ENCODE measurements around the gene SFXN5.

DNA sequence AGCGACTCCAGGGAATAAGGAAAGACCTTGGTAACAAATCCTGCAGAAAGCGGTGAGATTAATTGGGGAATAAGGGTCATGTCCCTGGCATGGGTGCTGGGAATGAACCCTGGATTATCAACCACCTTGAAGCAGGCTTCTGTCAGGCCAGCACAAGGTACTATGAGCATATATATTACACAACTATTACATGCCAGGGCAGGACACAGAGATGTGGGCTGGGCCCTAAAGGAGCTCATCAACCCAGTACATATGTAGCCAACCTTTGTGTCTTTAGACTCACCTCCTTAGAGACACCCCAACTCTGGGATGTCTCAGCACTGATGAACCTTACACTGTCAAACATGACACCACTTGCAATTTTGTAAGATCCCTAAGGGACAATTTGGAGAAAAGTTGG is 3.4 kb downstream of the SFXN5 start:
- TF ChIP-seq POLR2A (IDR thresholded peaks at IDR 0.05) = no peak
- TF ChIP-seq, protein P1, sequence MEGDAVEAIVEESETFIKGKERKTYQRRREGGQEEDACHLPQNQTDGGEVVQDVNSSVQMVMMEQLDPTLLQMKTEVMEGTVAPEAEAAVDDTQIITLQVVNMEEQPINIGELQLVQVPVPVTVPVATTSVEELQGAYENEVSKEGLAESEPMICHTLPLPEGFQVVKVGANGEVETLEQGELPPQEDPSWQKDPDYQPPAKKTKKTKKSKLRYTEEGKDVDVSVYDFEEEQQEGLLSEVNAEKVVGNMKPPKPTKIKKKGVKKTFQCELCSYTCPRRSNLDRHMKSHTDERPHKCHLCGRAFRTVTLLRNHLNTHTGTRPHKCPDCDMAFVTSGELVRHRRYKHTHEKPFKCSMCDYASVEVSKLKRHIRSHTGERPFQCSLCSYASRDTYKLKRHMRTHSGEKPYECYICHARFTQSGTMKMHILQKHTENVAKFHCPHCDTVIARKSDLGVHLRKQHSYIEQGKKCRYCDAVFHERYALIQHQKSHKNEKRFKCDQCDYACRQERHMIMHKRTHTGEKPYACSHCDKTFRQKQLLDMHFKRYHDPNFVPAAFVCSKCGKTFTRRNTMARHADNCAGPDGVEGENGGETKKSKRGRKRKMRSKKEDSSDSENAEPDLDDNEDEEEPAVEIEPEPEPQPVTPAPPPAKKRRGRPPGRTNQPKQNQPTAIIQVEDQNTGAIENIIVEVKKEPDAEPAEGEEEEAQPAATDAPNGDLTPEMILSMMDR (IDR thresholded peaks at IDR 0.05) = no peak

Measured in right lobe of liver (tissue), 4 donors.